ENCODE results near the gene NDRG3. TPM values are rescaled to one million over a fixed set of nuclear protein-coding genes. Genes with fewer than 3 reads are reported as not detected.

The NDRG3 gene
- polyA plus RNA-seq, 1 donor from 2014 or later, result 61.0 TPM

- Histone ChIP-seq H3K79me2 (replicated peaks; ENCODE audit: insufficient read depth, low read length) (peaks cover 4% of the 10 kb centered on the region), H4K20me1 (ENCODE audit: insufficient read depth) (no peaks in the 10 kb centered on the region), H3K4me3 (ENCODE audit: low read length) (no peak overlapping the region), H3K4me2 (ENCODE audit: low read length) (no peak overlapping the region), H3K9ac (ENCODE audit: low read length) (no peak overlapping the region), H3K9me2 (ENCODE audit: insufficient read depth, low read length) (no peaks in the 10 kb centered on the region), H3K36me3 (ENCODE audit: insufficient read depth, low read length) (no peaks in the 10 kb centered on the region), H2AFZ (ENCODE audit: low read depth, low read length) (no peak overlapping the region), H3K27ac (ENCODE audit: low read length) (no peak overlapping the region), H3K9me3 (ENCODE audit: low read length) (no peaks in the 10 kb centered on the region), H3F3A (ENCODE audit: insufficient read depth, low read length, poor library complexity, severe bottlenecking) (no peaks in the 10 kb centered on the region), H3K27me3 (ENCODE audit: insufficient read depth, low read depth, low read length) (no peaks in the 10 kb centered on the region)
- TF ChIP-seq CTCF (IDR thresholded peaks at IDR 0.05; ENCODE audit: poor library complexity, severe bottlenecking), result no peak
Measured at GRCh38 chr20:36742558-36742957, 3.3 kb downstream of the NDRG3 start.

GRCh38 chr20:36741072-36741471 lies 4.8 kb downstream of the NDRG3 start:
- Histone ChIP-seq H3K79me2 (replicated peaks; ENCODE audit: insufficient read depth, low read length) (peaks cover 4% of the 10 kb centered on the region), H3F3A (ENCODE audit: insufficient read depth, low read length, poor library complexity, severe bottlenecking) (no peaks in the 10 kb centered on the region), H3K4me2 (ENCODE audit: low read length) (no peak overlapping the region), H3K9me2 (ENCODE audit: insufficient read depth, low read length) (no peaks in the 10 kb centered on the region), H3K4me3 (ENCODE audit: low read length) (no peak overlapping the region), H2AFZ (ENCODE audit: low read depth, low read length) (no peak overlapping the region), H3K9me3 (ENCODE audit: low read length) (no peaks in the 10 kb centered on the region), H3K9ac (ENCODE audit: low read length) (no peak overlapping the region), H4K20me1 (ENCODE audit: insufficient read depth) (no peaks in the 10 kb centered on the region), H3K36me3 (ENCODE audit: insufficient read depth, low read length) (no peaks in the 10 kb centered on the region), H3K27me3 (ENCODE audit: insufficient read depth, low read depth, low read length) (no peaks in the 10 kb centered on the region), H3K27ac (ENCODE audit: low read length) (no peak overlapping the region)
- TF ChIP-seq EZH2 (IDR thresholded peaks at IDR 0.05; ENCODE audit: borderline replicate concordance, insufficient read depth, low read length, poor library complexity, severe bottlenecking) (no peak), REST (IDR thresholded peaks at IDR 0.05; ENCODE audit: borderline replicate concordance) (no peak)

GRCh38 chr20:36737183-36737499 lies 8.7 kb downstream of the NDRG3 start:
- H2AFZ ChIP-seq (ENCODE audit: low read depth, low read length), result no peak overlapping the region
- no peaks in the 10 kb centered on the region for H3F3A ChIP-seq (ENCODE audit: insufficient read depth, low read length, poor library complexity, severe bottlenecking)

More at GRCh38 chr20:36737183-36737499, 8.7 kb downstream of the NDRG3 start:
- no peaks in the 10 kb centered on the region for H3K79me2 ChIP-seq (replicated peaks; ENCODE audit: insufficient read depth, low read length)
- TF ChIP-seq CTCF (IDR thresholded peaks at IDR 0.05; ENCODE audit: poor library complexity, severe bottlenecking) (no peak), EP300 (conservative IDR thresholded peaks at IDR 0.05; ENCODE audit: poor library complexity, severe bottlenecking) (no peak), RAD21 (conservative IDR thresholded peaks at IDR 0.05) (no peak), REST (IDR thresholded peaks at IDR 0.05; ENCODE audit: borderline replicate concordance) (no peak), MXI1 (conservative IDR thresholded peaks at IDR 0.05; ENCODE audit: poor library complexity, severe bottlenecking) (no peak), TAF1 (IDR thresholded peaks at IDR 0.05; ENCODE audit: low read depth) (no peak), POLR2AphosphoS5 (IDR thresholded peaks at IDR 0.05) (no peak), EZH2 (IDR thresholded peaks at IDR 0.05; ENCODE audit: borderline replicate concordance, insufficient read depth, low read length, poor library complexity, severe bottlenecking) (no peak), SMC3 (conservative IDR thresholded peaks at IDR 0.05; ENCODE audit: poor library complexity) (no peak)
- no peak overlapping the region for H3K4me3 ChIP-seq (ENCODE audit: low read length)
- H3K27ac ChIP-seq (ENCODE audit: low read length), result no peak overlapping the region
- H3K9me2 ChIP-seq (ENCODE audit: insufficient read depth, low read length), result no peaks in the 10 kb centered on the region
- no peaks in the 10 kb centered on the region for H3K27me3 ChIP-seq (ENCODE audit: insufficient read depth, low read depth, low read length)
- no peak overlapping the region for H3K4me2 ChIP-seq (ENCODE audit: low read length)
- no peaks in the 10 kb centered on the region for H3K36me3 ChIP-seq (ENCODE audit: insufficient read depth, low read length)
- H4K20me1 ChIP-seq (ENCODE audit: insufficient read depth), result no peaks in the 10 kb centered on the region
- H3K9me3 ChIP-seq (ENCODE audit: low read length), result no peaks in the 10 kb centered on the region
- no peak overlapping the region for H3K9ac ChIP-seq (ENCODE audit: low read length)
